Measurements from ENCODE around the gene MRPL16. TPM values are rescaled to one million over a fixed set of nuclear protein-coding genes. Genes with fewer than 3 reads are reported as not detected.

Gene MRPL16
- total RNA-seq, 2 experiments from 2014 or later, result 87.5 to 133 TPM

DNA sequence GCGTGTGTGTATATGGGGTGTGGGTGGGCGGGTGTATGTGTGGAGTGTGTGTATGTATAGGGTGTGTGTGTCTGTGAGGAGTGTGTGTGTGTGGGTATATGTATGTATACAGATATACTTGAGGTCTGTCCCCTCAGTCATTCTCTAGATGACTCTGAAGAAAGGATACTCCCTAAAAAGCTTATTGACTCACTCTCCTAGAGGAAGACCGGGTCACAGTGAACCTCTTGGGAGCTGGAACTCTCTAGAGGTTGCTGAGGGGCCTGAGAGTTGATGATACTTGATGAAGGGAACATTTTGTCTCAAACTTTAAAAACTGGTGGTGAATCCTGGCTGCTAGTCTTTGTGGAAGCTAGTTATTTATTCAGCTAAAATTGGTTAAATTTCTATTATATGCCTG lies 40.3 kb downstream of the MRPL16 start:
- POLR2A ChIA-PET, result interaction anchor here (0.7 to 0.8 kb wide), 2 partner anchors 31 to 39 kb away, joined by 3 read pairs; no protein-coding TSS in a partner anchor
- CTCF ChIA-PET (ENCODE audit: unreplicated experiment), result no interaction called here
- no peak overlapping the region for H3K27ac ChIP-seq (ENCODE audit: low read depth, low read length, poor library complexity, severe bottlenecking)
- H3K4me2 ChIP-seq (ENCODE audit: low read length), result no peak overlapping the region
- H3K4me3 ChIP-seq (ENCODE audit: low read depth, low read length, poor library complexity, severe bottlenecking), result no peak overlapping the region
- H3K9me2 ChIP-seq (ENCODE audit: insufficient read depth, low read length), result no peaks in the 10 kb centered on the region
- TF ChIP-seq EZH2phosphoT487 (IDR thresholded peaks at IDR 0.05; ENCODE audit: borderline replicate concordance, low read depth, low read length), result no peak
- TF ChIP-seq, protein P1, sequence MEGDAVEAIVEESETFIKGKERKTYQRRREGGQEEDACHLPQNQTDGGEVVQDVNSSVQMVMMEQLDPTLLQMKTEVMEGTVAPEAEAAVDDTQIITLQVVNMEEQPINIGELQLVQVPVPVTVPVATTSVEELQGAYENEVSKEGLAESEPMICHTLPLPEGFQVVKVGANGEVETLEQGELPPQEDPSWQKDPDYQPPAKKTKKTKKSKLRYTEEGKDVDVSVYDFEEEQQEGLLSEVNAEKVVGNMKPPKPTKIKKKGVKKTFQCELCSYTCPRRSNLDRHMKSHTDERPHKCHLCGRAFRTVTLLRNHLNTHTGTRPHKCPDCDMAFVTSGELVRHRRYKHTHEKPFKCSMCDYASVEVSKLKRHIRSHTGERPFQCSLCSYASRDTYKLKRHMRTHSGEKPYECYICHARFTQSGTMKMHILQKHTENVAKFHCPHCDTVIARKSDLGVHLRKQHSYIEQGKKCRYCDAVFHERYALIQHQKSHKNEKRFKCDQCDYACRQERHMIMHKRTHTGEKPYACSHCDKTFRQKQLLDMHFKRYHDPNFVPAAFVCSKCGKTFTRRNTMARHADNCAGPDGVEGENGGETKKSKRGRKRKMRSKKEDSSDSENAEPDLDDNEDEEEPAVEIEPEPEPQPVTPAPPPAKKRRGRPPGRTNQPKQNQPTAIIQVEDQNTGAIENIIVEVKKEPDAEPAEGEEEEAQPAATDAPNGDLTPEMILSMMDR (conservative IDR thresholded peaks at IDR 0.05; ENCODE audit: low read length), result no peak
- no peak overlapping the region for H2AFZ ChIP-seq (ENCODE audit: low read length)
- H4K20me1 ChIP-seq (ENCODE audit: insufficient read depth, low read length), result no peaks in the 10 kb centered on the region
- no peaks in the 10 kb centered on the region for H3K9me3 ChIP-seq (ENCODE audit: low read length)
- H3K36me3 ChIP-seq (ENCODE audit: insufficient read depth, low read length), result peaks cover 7% of the 10 kb centered on the region
- no TSS peak for BruUV-seq (replicated peaks)
- no peaks in the 10 kb centered on the region for H3K79me2 ChIP-seq (ENCODE audit: insufficient read depth, low read depth, low read length)
- DNase-seq (ENCODE audit: low spot score), result no peak
- intact Hi-C loops (cut with micrococcal nuclease; ENCODE audit: unreplicated experiment), result no loop called here
- H3K4me1 ChIP-seq (ENCODE audit: insufficient read depth, low read length, poor library complexity, severe bottlenecking), result peaks cover 39% of the 10 kb centered on the region

DNA sequence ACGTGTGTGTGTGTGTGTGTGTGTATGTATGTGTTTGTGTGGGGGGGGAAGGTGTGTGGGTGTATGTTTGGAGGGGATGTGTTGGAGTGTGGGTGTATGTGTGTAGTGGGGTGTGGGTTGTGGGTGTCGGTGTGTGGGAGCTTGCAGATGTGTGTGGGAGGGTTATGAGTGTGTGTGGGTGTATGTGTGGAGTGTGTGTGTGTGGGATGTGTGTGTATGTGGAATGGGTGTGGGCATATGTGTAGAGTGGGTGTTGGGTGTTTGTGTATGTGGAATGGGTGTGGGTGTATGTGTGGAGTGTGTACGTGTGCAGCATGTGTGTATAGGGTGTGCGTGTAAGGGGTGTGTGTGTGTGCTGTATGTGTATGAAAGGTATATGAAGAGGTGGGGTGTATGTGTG lies 40.8 kb downstream of the MRPL16 start:
- no TSS peak for BruUV-seq (replicated peaks)
- CTCF ChIA-PET (ENCODE audit: unreplicated experiment), result no interaction called here
- intact Hi-C loops (cut with micrococcal nuclease; ENCODE audit: unreplicated experiment), result no loop called here

DNA sequence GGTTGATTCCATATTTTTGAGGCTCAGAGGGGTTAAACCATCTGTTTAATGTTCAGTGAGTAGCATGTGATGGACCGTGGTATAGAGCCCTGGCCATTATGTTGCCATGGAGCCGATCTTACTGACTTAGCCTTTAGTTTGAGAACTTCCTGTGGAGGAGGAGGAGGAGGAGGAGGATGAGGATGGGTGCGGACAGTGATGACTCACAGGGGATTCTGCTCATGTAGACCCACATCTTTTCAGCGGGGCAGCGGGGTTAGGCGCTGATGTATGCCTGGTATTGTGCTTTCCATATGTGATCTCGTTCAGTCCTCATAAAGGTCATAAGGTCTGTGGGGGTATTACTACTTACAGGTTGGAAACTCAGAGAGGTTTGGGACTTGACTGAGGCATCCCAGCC lies 41.5 kb downstream of the MRPL16 start:
- Histone ChIP-seq H3K4me2 (ENCODE audit: low read length) (no peak overlapping the region), H3K9me2 (ENCODE audit: insufficient read depth, low read length) (no peaks in the 10 kb centered on the region), H3K4me1 (ENCODE audit: insufficient read depth, low read length, poor library complexity, severe bottlenecking) (peaks cover 44% of the 10 kb centered on the region), H2AFZ (ENCODE audit: low read length) (no peak overlapping the region), H3K36me3 (ENCODE audit: insufficient read depth, low read length) (peaks cover 7% of the 10 kb centered on the region), H4K20me1 (ENCODE audit: insufficient read depth, low read length) (no peaks in the 10 kb centered on the region), H3K9me3 (ENCODE audit: low read length) (no peaks in the 10 kb centered on the region), H3K27ac (ENCODE audit: low read depth, low read length, poor library complexity, severe bottlenecking) (no peak overlapping the region), H3K79me2 (ENCODE audit: insufficient read depth, low read depth, low read length) (no peaks in the 10 kb centered on the region), H3K4me3 (ENCODE audit: low read depth, low read length, poor library complexity, severe bottlenecking) (no peak overlapping the region)
- intact Hi-C loops (cut with micrococcal nuclease; ENCODE audit: unreplicated experiment), result no loop called here
- ChIA-PET CTCF (ENCODE audit: unreplicated experiment) (no interaction called here), POLR2A (no interaction called here)
- DNase-seq (ENCODE audit: low spot score), result no peak
- no peak for TF ChIP-seq EZH2phosphoT487 (IDR thresholded peaks at IDR 0.05; ENCODE audit: borderline replicate concordance, low read depth, low read length)
- TF ChIP-seq, protein P1 (conservative IDR thresholded peaks at IDR 0.05; ENCODE audit: low read length), result no peak
- no TSS peak for BruUV-seq (replicated peaks)

More for the DNA sequence above, 40.8 kb downstream of the MRPL16 start:
- TF ChIP-seq EZH2phosphoT487 (IDR thresholded peaks at IDR 0.05; ENCODE audit: borderline replicate concordance, low read depth, low read length), result no peak
- TF ChIP-seq, protein P1 (conservative IDR thresholded peaks at IDR 0.05; ENCODE audit: low read length), result no peak
- no peaks in the 10 kb centered on the region for H3K9me2 ChIP-seq (ENCODE audit: insufficient read depth, low read length)
- peaks cover 7% of the 10 kb centered on the region for H3K36me3 ChIP-seq (ENCODE audit: insufficient read depth, low read length)
- H3K79me2 ChIP-seq (ENCODE audit: insufficient read depth, low read depth, low read length), result no peaks in the 10 kb centered on the region
- no peak overlapping the region for H2AFZ ChIP-seq (ENCODE audit: low read length)
- POLR2A ChIA-PET, result no interaction called here
- H4K20me1 ChIP-seq (ENCODE audit: insufficient read depth, low read length), result no peaks in the 10 kb centered on the region
- no peak overlapping the region for H3K4me2 ChIP-seq (ENCODE audit: low read length)
- H3K9me3 ChIP-seq (ENCODE audit: low read length), result no peaks in the 10 kb centered on the region
- no peak for DNase-seq (ENCODE audit: low spot score)
- H3K4me3 ChIP-seq (ENCODE audit: low read depth, low read length, poor library complexity, severe bottlenecking), result no peak overlapping the region
- peaks cover 44% of the 10 kb centered on the region for H3K4me1 ChIP-seq (ENCODE audit: insufficient read depth, low read length, poor library complexity, severe bottlenecking)
- H3K27ac ChIP-seq (ENCODE audit: low read depth, low read length, poor library complexity, severe bottlenecking), result no peak overlapping the region
